TTC549 (cell line): ENCODE results near the gene HOXA9.

Experiments
- FAIRE-seq: peaks from 2 replicates; lab custom pipeline; 2012; peaks lifted over from hg19 to GRCh38; lab: Jason Lieb, UNC

Gene HOXA9

DNA sequence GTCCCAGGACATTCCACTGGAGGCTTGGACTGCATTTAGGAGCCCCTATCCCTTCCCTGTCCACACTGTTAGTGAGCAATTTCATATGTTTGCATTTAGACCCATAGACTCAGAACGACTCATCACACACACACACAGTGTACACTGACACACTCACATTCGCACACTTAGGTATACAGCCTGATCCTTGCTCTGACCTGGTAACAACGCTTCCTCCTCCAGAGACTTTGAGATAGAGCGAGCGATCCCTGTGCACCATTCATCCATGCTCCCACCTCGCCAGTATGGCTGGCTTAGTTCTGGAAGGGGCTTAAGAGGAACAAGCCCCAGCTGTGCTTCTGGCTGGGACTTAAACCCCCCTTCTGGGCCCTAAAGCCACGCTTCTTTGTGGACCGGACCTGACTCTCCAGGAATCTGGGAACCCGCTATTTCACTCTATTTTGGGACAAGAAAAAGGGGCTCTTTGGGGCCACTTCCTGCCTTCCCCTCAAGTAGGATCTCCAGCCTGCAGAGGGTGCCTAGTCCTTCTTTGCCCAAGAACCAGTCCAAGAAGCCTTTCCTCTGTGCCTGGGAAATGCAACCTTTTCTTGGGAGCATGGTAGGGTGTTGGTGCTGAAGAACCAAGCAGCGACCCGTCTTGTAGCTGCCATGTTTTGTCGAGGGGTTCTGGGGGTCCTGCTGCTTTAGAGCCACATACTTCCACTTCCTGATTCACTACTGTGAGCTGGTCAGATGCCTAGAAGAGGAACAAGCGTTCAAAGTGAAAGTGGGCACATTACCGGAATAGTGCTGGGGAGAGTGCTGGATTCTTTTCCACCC, 35.6 kb upstream of the HOXA9 start:
- no peak for FAIRE-seq

DNA sequence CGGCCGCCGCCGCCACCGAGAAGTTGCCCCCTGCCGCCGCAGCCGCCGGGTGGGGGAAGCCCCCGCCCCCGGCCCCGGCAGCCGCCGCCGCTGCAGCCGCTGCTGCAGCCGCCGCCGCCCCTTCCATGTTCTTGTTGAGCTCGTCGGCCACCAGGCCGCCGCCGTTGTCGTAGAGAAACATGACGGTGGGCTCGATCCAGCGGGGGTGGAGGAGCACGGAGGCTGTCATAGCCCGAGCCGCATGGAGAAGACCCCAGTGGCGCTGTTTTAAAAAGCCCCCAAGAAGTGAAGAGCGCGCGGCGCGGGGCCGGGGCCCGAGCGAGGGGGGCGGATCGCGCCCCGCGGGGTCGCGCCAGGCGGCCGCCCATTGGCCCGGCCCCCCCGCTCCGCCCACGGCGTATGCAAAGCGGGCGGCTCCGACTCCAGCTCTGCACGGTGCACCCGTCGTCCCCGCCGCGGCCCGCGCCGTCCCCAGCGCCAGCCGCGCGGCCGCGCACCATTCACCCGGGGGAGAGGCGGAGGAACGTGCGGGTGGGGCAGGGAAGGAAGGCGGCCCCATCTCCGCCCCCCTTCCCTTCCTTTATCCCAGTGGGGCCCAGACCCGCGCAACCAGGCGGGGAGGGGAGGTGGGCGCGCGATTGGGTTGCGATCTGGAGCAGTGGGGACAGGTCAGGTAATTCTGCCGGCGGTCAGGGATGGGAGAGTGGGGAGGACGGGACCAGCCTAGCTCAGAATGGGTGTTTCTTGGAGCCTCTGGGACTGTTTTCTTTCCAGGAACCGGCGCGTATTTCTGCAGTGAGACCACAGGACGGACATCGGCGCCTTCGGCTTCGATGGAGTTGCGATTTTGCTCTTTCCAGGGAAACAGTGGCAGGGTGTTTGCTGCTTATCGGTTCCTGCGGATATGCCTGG, 34.8 kb upstream of the HOXA9 start, which contains the start of gene HOXA13:
Gene HOXA13, minus strand, starts transcription at position 243 of the 912 bp plus-strand sequence. Its CDS starts 14 bp downstream, at position 229.
- FAIRE-seq = no peak

DNA sequence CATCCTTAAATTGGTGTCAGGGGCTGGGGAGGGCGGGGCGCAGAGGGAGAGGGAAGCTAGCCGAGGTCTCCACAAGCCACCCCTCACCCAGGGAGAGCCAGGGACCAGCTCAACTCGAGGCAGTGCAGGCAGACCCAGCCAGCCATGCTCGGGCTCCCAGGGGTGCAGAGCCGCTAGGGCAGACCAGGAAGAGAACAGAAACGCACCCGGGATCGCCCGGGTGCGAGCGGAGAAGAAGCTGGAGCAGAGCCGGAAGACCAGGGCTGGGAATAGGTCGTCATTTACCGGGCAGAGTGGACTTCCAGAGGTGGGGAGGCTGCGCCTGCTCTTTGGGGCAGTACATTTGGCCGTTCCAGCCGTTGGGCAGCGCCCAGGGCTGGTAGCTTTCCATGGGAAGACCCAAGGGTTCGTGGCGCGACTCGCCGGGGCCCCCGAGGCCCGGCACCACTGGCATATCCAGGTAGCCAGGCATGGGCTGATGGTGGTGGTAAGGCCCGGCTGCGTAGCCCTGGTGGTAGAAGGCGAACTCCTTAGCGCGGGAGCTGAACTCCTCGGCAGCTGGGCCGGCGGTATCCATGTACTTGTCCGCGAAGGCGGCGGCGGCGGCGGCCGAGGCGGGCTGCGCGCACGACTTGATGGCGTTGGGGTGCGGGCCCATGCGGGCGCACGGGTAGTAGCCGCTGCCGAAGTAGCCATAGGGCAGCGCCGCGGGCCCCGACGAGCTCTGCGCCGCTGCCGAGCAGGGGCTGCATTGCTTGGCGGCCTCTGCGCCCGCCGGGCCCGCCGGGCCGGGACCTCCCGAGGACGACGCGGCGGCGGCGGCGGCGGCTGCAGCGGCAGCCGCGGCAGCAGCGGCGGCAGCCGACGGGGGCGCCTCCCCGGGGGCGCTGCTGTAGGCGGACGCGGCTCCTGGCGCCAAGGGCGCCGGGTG, 33.8 kb upstream of the HOXA9 start:
- FAIRE-seq = no peak

DNA sequence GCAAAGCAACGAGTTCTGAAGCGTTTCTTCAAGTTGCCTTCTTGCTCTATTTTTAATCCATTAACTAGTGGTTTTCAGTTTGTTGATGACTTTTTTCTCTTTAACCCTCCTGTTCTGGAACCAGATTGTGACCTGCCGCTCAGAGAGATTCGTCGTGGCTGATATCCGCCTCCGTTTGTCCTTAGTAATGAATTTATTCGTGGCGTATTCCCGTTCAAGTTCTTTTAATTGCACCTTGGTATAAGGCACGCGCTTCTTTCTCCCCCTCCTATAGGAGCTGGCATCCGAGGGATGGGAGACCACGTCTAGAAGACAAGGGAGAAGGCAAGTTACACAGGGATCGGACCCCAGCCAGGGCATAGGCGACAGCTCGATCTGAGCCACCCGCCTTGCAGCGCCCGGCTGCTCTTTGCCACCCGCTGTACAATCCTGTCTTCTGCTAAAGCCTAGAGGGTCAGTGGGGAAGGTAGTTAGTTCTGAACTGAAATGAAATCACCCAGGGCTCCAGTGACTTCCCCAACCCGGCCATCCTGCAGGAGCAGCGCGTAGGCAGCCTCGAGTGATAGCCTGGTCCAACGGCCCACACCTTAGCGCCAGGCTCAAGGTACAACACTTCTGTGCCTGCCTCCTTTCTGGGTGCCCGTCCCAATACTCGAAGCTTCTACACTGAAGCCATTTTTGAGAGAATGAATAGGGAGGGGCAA, 33.0 kb upstream of the HOXA9 start:
- FAIRE-seq = no peak

DNA sequence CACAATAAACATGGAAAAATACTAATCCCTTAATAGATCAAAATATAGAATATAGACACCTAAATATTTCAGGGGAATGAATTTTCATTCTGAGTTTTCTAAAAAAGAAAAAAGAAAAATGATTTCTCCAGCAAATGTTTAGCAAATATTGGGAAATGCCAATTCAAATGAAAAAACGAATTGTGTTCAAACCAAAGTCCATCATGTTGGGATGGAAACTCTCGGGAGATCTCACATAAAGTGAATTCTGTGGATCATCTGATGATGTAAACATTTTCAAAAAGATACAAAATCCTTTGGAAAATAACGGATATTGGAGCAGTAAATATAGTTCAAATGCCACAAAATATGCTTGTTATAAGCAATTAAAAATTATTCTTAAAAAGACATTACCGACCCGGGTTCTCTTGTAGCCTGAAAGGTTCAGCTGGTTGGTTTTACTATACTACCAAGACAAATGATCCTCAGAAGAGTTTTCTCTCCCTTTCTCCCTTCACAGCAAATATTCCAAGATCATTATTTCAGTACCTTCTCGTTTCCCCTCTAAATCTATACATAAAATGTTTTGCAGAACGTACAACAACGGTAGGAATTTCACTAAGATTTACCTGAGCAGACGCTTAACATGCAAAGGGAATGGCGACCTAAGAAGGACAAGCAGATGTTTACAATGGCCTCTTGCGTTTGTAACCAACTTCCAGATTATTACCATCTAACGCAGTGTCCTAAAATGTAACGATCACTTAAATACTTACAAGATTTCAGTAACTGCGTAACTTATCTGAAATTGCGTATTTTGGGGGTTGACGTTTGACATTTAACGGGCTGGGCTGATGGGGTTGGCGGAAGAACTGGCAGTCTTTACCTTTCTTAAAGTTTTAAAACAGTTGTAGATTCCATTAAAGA, 32.1 kb upstream of the HOXA9 start:
- no peak for FAIRE-seq

DNA sequence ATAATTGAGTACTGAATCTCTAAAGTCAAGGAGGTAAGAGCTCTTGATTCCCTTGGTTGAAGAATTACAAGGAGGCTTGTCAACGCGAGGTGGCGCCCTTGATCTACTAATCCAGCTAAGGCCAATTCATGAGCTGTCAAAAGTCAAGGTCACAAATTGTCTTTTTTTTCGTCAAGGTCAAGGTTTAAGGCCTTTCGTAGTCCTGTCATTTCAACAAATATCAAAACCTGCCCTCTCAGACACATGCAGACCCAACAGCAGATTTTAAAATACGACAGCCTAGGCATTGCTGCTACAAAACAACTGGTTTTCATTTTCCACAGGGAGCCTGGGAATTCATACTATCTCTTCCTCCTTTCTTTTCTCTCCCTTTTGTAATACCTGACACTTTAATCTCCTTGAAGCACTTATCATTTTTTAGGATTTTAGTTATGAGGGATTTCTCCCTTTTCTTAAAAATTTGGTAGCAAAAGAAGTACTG, 31.0 kb upstream of the HOXA9 start:
- FAIRE-seq = peak; percentile 73

DNA sequence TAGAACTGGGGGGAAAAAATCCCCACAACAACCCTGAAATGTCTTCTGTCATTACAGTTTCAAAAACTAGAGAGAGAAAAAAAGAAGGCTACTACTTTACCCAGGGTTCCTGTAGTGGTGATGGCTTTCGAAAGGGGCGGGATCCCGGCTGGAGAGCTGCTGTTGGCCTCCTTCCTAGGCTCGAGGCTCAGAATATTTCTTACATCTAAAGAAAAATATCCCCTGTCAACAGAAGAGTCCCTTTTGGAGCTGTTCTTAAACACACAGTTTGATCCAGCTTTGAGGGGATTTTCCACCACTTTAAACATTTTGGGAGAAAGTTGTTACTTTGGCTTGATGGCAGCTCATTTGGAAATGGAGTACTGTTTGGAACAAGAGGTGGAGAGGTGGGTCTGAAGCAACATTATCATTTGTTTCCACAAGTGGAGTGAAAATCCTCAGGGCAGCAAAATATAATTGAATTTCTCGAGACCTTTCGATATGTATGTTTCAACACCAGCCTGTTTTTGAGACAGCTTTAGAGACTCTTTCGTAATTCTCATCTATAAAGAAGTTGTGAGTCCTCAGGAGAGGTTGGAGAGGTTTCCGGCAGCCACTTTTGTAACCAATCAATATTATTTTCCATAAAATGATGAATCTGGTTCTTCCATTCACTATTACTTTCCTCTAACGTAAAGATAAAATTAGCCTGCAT, 29.5 kb upstream of the HOXA9 start:
- FAIRE-seq = no peak

DNA sequence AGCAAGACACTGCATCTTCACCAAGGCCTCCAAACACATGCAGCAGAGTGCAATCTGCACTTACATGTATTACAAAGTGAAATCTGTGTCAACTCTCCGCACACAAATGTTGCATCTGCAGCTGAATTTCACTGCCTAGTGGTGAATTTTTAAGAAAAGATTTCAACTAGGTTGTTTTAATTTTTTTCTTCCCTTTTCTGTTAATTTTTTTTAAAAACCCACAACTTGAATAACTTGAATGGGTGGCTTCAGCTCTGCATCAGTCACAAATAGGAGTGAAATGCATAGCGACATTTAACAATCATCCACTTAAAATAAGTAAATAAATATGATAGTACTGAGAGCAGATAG, 28.6 kb upstream of the HOXA9 start:
- no peak for FAIRE-seq

DNA sequence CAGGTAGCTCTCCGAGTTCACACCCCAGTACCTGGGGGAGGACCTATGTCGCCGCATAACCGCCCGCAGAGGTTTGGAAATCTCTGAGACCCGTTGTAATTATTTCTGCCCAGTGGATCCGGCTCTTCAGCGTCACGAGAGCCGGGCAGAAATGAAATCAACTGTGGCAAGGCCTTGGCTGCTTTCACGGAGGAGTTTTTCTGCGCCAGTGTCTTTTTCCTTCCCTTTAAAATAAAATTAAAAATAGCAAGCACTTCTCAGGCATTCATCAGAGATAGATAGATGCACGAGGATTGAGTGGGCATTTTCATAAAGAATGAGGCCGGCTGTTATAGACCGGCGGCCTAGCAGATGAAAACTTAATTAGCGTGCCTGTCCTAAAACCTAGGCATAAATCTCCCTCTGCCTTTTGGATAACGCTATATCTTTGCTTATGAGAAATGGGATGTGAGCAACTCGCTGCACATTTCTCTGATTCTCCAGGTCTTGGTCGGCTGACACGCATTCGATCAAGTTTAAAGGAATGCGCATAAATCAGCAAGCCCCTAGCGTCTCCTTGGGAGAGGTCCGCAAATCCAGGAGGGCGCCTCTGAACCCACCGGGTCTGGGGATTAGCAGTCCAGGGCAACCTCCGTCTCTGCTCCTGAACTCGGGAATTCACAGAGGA, 28.1 kb upstream of the HOXA9 start:
- no peak for FAIRE-seq

DNA sequence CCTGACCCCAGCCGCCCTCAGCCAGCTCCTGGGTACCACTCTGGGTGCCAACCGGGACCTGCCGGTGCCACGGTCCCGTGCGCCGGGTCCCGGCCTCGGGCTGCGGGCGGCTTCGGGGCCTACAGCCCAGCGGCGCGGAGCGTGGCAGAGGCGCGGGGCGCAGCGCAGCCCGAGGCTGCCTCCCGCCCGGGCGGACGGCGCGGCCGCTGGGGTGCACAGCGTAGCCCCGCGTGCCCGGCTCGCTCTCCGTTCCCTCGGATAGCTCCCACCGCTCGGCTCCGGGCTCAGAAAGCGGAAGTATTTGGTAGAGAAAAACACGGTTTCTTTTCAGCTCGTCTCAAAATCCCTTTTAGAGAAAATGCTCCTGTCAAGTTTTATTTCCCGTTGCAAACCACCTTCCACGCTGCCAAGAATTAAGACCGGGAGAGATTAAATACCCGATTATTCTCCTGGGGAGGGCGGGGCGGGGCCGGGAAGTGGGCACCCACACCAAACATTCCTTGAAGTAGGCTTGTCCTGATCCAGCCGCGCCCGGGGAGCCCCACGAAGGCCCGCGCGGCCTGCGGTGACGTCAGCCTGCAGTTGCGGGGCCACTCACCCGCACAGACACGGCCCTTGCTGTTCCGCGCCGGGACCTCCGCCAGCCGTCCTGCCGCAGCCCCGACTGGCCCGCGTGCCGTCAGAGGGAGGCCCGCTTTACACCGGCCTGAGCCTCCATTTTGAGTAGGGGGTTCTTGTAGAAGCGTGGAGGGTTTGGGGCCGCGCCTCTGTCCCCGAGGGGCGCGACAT, 27.4 kb upstream of the HOXA9 start:
- no peak for FAIRE-seq

DNA sequence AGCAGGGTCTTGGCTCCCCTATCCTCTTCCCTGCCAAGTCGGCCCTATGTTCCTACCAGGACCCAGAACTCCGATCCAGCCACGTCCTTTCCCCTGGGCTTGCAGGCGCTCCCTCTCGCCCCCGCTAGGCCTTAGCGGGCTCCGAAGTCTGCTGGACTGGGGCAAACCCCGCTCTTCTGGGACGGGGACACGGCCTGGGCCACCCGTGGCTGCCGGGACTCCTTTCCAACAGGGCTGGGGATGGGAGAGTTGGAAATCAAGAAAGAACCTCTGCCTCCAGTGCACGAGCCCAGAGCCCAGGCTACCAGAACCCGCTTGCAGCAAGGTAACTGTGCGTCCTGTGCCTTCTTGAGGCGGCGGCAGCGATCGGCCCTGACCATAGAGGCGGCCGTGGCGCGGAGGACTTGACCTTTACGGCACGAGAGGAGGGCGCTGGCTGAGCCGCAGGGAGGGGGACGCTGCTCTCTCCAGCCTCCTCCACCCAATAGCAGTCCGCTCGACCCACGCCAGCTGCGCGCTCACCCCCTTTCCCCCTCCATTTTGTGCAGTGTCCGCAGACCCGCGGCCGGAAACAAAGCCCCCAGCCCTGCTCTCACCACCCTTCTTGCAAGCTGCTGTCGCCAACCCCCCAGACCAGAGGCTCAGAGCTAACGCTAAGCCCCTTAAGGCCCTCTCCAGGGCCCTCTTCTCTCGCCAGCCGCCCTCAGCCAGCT, 26.7 kb upstream of the HOXA9 start:
- FAIRE-seq = no peak

DNA sequence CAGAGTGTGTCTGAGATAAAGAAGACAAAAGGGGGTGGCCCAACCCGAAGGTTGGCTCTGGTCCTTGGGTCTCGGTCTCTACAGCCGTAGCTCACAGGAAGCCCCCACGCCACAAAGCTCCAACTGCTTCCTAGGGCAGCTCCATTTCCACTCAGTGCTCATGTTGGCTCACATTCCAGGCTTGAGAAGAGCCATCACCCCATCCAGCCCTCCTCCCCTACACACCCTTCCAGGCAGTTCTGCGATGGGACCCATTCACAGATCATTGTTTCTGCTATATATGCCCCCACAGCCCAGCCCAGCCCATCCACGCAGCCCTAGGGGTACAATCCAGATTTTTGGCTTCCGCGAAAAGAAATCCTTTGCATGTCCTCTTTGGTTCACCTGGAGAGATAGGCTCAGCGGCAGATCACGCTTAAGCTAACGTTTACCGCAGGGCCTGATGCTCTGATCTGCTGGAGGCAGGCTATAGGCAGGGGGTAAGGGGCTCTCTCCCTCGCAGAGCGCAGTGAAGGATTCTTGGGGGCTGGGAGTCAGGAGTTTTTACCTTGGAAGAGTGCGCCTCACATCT, 25.9 kb upstream of the HOXA9 start:
- no peak for FAIRE-seq

DNA sequence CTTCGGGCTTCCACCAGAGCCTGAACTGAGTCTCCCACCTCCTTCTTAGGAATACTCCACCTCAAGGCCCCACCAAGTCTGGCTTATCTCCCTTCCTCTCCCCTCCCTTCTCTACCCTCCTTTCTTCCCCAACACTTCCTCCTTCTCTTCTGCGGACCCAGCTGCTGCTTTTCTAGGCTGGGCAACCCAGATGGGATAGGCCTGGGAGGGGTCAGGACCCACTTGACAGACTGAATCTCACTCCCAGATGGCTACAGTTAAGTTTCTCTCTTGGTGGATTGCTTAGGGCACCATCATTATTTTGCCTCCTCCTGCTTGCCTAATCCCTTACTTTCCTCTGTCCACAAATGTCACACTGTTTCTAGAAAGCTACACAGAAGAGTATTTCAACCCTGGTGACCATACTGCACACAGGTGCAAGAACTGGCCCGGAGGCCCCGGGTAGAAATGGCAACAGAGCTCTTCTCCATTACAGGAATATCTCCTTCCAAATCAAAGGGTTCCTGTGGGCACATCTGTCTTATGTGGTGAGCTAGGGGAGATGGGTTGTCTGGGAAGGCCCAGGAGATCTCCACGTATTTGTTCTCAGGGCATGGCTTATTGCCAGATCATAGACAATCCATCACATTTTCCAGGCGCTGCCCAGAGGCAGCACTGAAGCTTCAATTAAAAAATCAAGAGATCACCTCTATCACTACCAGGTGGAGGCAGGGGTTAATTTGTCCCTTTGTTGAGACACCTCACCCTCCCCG, 24.8 kb upstream of the HOXA9 start:
- no peak for FAIRE-seq

DNA sequence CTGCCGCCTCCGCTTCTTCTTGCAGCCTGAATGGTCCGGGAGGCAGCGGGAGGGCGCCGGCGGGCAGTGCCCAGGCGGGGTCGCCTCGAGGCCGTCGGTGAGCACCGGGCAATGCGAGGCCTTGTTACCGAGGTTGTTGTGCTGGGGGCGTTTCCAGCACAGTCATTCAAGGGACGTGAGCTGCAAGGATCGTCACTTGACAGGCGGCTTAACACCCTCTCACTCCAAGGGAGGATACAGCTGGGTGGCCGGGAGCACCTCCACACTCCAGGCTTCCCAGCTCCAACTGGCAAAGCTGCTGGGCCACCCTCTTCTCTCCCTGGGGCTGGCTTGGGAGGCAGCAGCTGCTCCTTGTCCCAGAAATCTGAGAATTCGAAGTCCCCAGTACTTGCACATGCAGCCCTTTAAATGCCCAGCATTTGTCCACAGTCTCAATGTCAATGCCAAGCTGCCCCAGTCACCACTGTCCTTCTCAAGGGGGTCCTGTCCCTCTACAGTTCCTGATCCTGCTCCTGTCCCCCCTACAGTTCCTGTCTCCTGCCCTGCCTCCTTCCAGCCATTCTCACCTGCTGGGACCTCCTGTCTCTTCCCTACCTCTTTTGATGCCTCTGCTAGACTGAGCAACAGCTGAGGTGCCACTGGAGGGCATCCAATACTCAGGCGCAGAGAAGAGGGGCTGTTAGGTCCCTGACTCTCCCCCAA, 24.1 kb upstream of the HOXA9 start:
- FAIRE-seq = no peak

DNA sequence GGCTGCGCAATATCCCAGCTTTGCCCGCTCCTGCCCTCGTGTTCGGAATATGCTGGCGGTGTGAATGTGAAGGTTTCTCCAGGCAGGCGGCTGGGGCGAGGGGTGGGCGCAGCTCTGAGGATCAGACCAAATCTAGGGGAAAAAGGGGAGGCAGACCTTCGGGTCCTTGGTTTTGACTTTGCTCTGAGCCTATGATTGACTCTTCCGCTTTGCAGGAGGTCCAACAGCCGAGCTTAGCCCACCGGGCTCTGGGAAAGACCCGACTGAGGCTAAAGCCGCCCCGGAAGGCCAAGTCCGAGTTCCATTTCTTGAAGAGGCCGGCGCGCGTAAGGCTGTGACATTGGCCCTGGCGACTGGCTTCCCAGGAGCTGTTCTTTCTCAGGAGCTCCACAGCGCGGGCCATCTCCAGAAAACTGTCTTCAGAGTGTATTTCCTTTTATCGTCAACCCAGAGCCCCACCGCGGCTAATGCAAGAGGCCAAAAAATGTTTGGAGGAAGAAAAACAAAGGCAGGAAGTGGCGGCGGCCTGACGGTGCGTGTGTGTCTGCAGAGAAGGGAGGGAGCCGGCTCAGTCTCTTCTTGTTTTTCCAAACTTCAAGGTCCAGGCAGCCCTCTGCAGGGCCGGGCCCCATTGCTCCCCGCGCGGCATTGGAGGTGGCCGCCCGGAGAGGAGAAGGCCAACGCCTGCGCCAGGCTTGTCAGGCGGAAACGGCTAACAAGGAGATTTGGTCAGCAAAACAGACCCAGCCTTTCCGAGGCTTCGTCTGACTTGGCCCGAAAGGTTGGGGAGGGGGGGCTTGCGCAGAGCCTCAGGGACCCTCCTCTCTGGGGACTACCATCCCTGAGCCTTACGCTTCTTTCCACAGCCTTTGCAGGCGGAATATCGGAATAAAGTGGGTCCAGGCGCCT, 23.3 kb upstream of the HOXA9 start:
- no peak for FAIRE-seq
